A673 (cell line): ENCODE results near the gene CCDC137.

Source experiments
- EZH2 ChIP-seq: fragments of 200-600 bp; sonication (generic); IDR thresholded peaks from 2 replicates; pipeline ENCODE4 v1.6.1; 2017; ENCODE audit warnings: borderline replicate concordance, low read depth, mild to moderate bottlenecking, mixed read lengths, antibody characterized with exemption, low read length; ENCODE audit not compliant: poor library complexity, severe bottlenecking
- TF ChIP-seq, protein P1 (sequence below): fragments of 300-800, 200-600 bp; sonication (generic); conservative IDR thresholded peaks from 2 replicates; pipeline ENCODE4 v1.5.1; 2017; ENCODE audit warnings: low read depth, mild to moderate bottlenecking, antibody characterized with exemption, low read length, moderate library complexity, mixed read lengths

GRCh38 chr17:81707725-81708646 is 41.4 kb downstream of the CCDC137 start:
- TF ChIP-seq EZH2: no peak
- TF ChIP-seq, protein P1, sequence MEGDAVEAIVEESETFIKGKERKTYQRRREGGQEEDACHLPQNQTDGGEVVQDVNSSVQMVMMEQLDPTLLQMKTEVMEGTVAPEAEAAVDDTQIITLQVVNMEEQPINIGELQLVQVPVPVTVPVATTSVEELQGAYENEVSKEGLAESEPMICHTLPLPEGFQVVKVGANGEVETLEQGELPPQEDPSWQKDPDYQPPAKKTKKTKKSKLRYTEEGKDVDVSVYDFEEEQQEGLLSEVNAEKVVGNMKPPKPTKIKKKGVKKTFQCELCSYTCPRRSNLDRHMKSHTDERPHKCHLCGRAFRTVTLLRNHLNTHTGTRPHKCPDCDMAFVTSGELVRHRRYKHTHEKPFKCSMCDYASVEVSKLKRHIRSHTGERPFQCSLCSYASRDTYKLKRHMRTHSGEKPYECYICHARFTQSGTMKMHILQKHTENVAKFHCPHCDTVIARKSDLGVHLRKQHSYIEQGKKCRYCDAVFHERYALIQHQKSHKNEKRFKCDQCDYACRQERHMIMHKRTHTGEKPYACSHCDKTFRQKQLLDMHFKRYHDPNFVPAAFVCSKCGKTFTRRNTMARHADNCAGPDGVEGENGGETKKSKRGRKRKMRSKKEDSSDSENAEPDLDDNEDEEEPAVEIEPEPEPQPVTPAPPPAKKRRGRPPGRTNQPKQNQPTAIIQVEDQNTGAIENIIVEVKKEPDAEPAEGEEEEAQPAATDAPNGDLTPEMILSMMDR: no peak
